K562 (cell line): Measurements from ENCODE around the gene LUC7L3. TPM values are rescaled to one million over a fixed set of nuclear protein-coding genes. Genes with fewer than 3 reads are reported as not detected.
A peak's percentile ranks its signal among the peaks of the same experiment; 100 is the strongest.

ENCODE experiments used
- ATAC-seq: fragments of 200-7000 bp; cut with Tn5 transposase; 3 replicates; pipeline ENCODE4 v1.9.1; 2020; ENCODE audit warnings: moderate library complexity
- BruUV-seq: library from RNA; stranded (reverse); fragments of 400-500 nt; replicated peaks from 2 replicates; lab custom pipeline; 2021; lab: Mats Ljungman, UMichigan
- CTCF ChIA-PET: fragments of 300-600 bp; formaldehyde crosslinking; extraction: SDS; loops from one replicate; lab custom pipeline; 2021; ENCODE audit warnings: low intra/inter-chr PET ratio; lab: Yijun Ruan, JAX
- POLR2A ChIA-PET: fragments of 300-600, 350-650 bp; sonication (Branson Sonifier 250); formaldehyde crosslinking; extraction: SDS; loops from one replicate; lab custom pipeline; 2021; ENCODE audit warnings: antibody characterized with exemption, inconsistent platforms; lab: Yijun Ruan, JAX
- DNase-seq, 4 experiments: peaks; one replicate each; pipeline versions ENCODE4 v3.0.0 to v3.0.0-alpha.2; 2011 to 2018; ENCODE audit warnings: low spot score in 3 of 4, mixed read lengths in 3 of 4; ENCODE audit errors: extremely low read depth in 1 of 4
- FAIRE-seq: peaks from 2 replicates; lab custom pipeline; 2011; peaks lifted over from hg19 to GRCh38; lab: Jason Lieb, UNC
- H2AFZ ChIP-seq: 2 replicates; pipeline ENCODE4 v1.6.0; 2011; ENCODE audit warnings: low read depth, low read length, control low read depth, inconsistent platforms
- H3K27ac ChIP-seq: fragments of 200-600 bp; 3 replicates; pipeline ENCODE4 v1.8.0; 2011; ENCODE audit warnings: low read depth, mild to moderate bottlenecking, control low read depth, inconsistent platforms, low read length, moderate library complexity, mixed read lengths; ENCODE audit errors: extremely low read depth
- H3K27me3 ChIP-seq, 2 experiments: fragments of 300-600 bp in 1 of 2; 2 replicates in 1 of 2; 3 replicates in 1 of 2; pipeline versions ENCODE4 v1.6.0 to v1.8.0; 2011; ENCODE audit warnings: inconsistent platforms in 2 of 2, low read length in 2 of 2, mild to moderate bottlenecking in 1 of 2, mixed read lengths in 1 of 2, moderate library complexity in 1 of 2; ENCODE audit not compliant: control insufficient read depth in 2 of 2, insufficient read depth in 2 of 2
- H3K36me3 ChIP-seq: fragments of 300-600 bp; 3 replicates; pipeline ENCODE4 v1.8.0; 2011; ENCODE audit warnings: mild to moderate bottlenecking, low read length, inconsistent platforms; ENCODE audit not compliant: control insufficient read depth, insufficient read depth
- H3K4me1 ChIP-seq, 2 experiments: fragments of 200-600 bp in 1 of 2; replicated peaks in 1 of 2; 2 replicates in 1 of 2; 3 replicates in 1 of 2; pipeline versions ENCODE4 v1.5.1 to v1.8.0; 2011; ENCODE audit warnings: inconsistent platforms in 2 of 2, low read length in 2 of 2, mild to moderate bottlenecking in 1 of 2, mixed read lengths in 1 of 2, moderate library complexity in 1 of 2; ENCODE audit not compliant: control insufficient read depth in 2 of 2, insufficient read depth in 2 of 2
- H3K4me2 ChIP-seq: 2 replicates; pipeline ENCODE4 v1.6.1; 2011; ENCODE audit warnings: low read length, control low read depth, inconsistent platforms, mixed read lengths; ENCODE audit not compliant: insufficient read depth
- H3K4me3 ChIP-seq: fragments of 200-600 bp; sonication (generic), shearing (Covaris generic); 2 replicates; pipeline ENCODE4 v1.5.1; 2016; ENCODE audit warnings: control low read depth, inconsistent platforms
- H3K79me2 ChIP-seq: fragments of 200-600 bp; 3 replicates; pipeline ENCODE4 v1.8.0; 2011; ENCODE audit warnings: low read length, inconsistent platforms; ENCODE audit not compliant: control insufficient read depth, insufficient read depth
- H3K9ac ChIP-seq, 2 experiments: 2 replicates each; pipeline versions ENCODE4 v1.6.0 to v1.6.1; 2011; ENCODE audit warnings: low read depth in 2 of 2, low read length in 2 of 2, control low read depth in 1 of 2, inconsistent platforms in 1 of 2, mild to moderate bottlenecking in 1 of 2, mixed read lengths in 1 of 2; ENCODE audit not compliant: insufficient read depth in 1 of 2
- H3K9me1 ChIP-seq: one replicate; pipeline ENCODE4 v1.6.0; 2011; ENCODE audit warnings: inconsistent platforms, mild to moderate bottlenecking, low read length, moderate library complexity; ENCODE audit not compliant: control insufficient read depth, insufficient read depth
- H3K9me3 ChIP-seq: replicated peaks from 2 replicates; pipeline ENCODE4 v1.5.1; 2011; ENCODE audit warnings: low read depth, low read length, inconsistent platforms; ENCODE audit not compliant: control insufficient read depth, insufficient read depth
- H4K20me1 ChIP-seq: replicated peaks from 2 replicates; pipeline ENCODE4 v1.6.1; 2011; ENCODE audit warnings: low read length, inconsistent platforms, mixed read lengths; ENCODE audit not compliant: control insufficient read depth, insufficient read depth
- C11orf30 ChIP-seq: fragments of 450-650 bp; IDR thresholded peaks from 2 replicates; pipeline ENCODE4 v1.6.1; 2016; ENCODE audit warnings: low read depth, mild to moderate bottlenecking
- CBX8 ChIP-seq: fragments of 200-600 bp; sonication (generic); IDR thresholded peaks from 2 replicates; pipeline ENCODE4 v1.6.1; 2012; ENCODE audit warnings: borderline replicate concordance, mixed run types, low read depth, mild to moderate bottlenecking, moderate library complexity, mixed read lengths, low read length, control low read depth, inconsistent platforms; ENCODE audit not compliant: poor library complexity, severe bottlenecking; ENCODE audit errors: extremely low read depth
- CREB1 ChIP-seq, 2 experiments: sonication (generic) in 1 of 2; formaldehyde crosslinking in 1 of 2; IDR thresholded peaks; 2 replicates each; pipeline versions ENCODE4 v1.6.1 to v1.8.0; 2012 to 2022; ENCODE audit warnings: inconsistent platforms in 1 of 2, mild to moderate bottlenecking in 1 of 2, missing genetic modification reagents in 1 of 2, moderate library complexity in 1 of 2
- CREB5 ChIP-seq: fragments of 250-450 bp; sonication (Bioruptor Pico); IDR thresholded peaks from 2 replicates; pipeline ENCODE4 v1.5.0; 2020; ENCODE audit warnings: mild to moderate bottlenecking
- MTA3 ChIP-seq: fragments of 450-650 bp; formaldehyde crosslinking; IDR thresholded peaks from 2 replicates; pipeline ENCODE4 v1.6.1; 2017; ENCODE audit warnings: mild to moderate bottlenecking, borderline replicate concordance
- STAG1 ChIP-seq: sonication (generic); formaldehyde crosslinking; IDR thresholded peaks from 2 replicates; pipeline ENCODE4 v1.5.0; 2020; ENCODE audit warnings: missing genetic modification reagents, borderline replicate concordance
- ZNF133 ChIP-seq: fragments of 250-450 bp; sonication (Bioruptor Pico); IDR thresholded peaks from 2 replicates; pipeline ENCODE4 v1.4.0; 2020; ENCODE audit warnings: mild to moderate bottlenecking
- ZNF316 ChIP-seq: fragments of 450-650 bp; IDR thresholded peaks from 2 replicates; pipeline ENCODE4 v1.6.1; 2016
- ZZZ3 ChIP-seq: fragments of 450-650 bp; IDR thresholded peaks from 2 replicates; pipeline ENCODE4 v1.6.1; 2016; ENCODE audit warnings: antibody characterized with exemption, mild to moderate bottlenecking, moderate library complexity
- WGBS: fragments of 100-300 bp; shearing (Covaris generic); methylation state at CpG from one replicate; pipeline ENCODE4 v1.1.6; 2016; ENCODE audit warnings: low coverage, mixed read lengths; ENCODE audit not compliant: insufficient coverage; ENCODE audit errors: missing lambda C conversion rate; 5-methylcytosine and 5-hydroxymethylcytosine counted together
- in situ Hi-C: fragments of 300-500 bp; cut with MboI; formaldehyde crosslinking; loops from 4 replicates; pipeline ENCODE4 v1.15.0; 2018; ENCODE audit warnings: inconsistent platforms, mixed read lengths
- intact Hi-C: fragments of 100-400 bp; cut with micrococcal nuclease; formaldehyde crosslinking; loops from 2 replicates; pipeline ENCODE4 v1.14.2; 2022
- polyA plus RNA-seq, 8 experiments: library from polyadenylated mRNA; depleted of rRNA in 4 of 8; stranded (reverse) in 5 of 8; unstranded in 3 of 8; fragments of >200 nt; fragmentation: Nextera tagmentation in 2 of 8; fragmentation: Illumina TruSeq in 1 of 8; extraction: Ambion mirVana in 2 of 8; extraction: Trizol in 1 of 8; gene quantifications; 2 replicates each; pipeline versions ENCODE4 v1.2.1 to v1.2.3, GENCODE V29; 2011 to 2014; ENCODE audit warnings: inconsistent platforms in 1 of 8, missing spikeins in 1 of 8
- total RNA-seq, 7 experiments: library from RNA; depleted of rRNA in 6 of 7; stranded (reverse); fragments of >200 nt in 6 of 7; fragmentation: Illumina TruSeq in 2 of 7; extraction: Trizol in 2 of 7; gene quantifications; 2 replicates each; pipeline versions ENCODE4 v1.2.1 to v1.2.3, GENCODE V29; 2011 to 2021; ENCODE audit warnings: low replicate concordance in 1 of 7
- TF ChIP-seq, protein P1 (sequence below): fragments of 450-650 bp; formaldehyde crosslinking; IDR thresholded peaks from 2 replicates; pipeline ENCODE4 v1.4.0; 2020; ENCODE audit warnings: mild to moderate bottlenecking, moderate library complexity

LUC7L3 gene
- total and polyA plus RNA-seq, 9 of the 15 experiments (the other 6 are each of a cell fraction or from before 2014, with no cell fraction given): 80.8 to 284 (median 127) TPM

DNA sequence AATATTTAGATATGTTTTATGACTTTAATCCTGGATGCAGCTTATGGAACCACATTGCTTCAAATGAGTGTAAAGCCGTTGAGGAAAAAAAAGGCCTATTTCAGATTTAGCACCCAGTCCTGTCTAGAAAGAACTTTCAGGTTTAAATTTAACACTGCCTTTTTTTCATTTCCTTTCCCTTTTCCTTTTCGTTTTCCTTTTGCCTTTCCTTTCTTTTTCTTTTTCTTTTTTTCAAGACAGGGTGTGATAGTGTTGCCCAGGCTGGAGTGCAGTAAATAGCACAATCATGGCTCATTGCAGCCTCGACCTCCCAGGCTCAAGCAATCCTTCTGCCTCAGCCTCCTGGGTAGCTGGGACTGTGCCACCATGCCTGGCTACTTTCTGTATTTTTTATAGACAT is 15.9 kb downstream of the LUC7L3 start (continued):
- TF ChIP-seq ZNF133 (CRISPR knock-in tag): no peak
- TF ChIP-seq CBX8: no peak
- TF ChIP-seq, protein P1, sequence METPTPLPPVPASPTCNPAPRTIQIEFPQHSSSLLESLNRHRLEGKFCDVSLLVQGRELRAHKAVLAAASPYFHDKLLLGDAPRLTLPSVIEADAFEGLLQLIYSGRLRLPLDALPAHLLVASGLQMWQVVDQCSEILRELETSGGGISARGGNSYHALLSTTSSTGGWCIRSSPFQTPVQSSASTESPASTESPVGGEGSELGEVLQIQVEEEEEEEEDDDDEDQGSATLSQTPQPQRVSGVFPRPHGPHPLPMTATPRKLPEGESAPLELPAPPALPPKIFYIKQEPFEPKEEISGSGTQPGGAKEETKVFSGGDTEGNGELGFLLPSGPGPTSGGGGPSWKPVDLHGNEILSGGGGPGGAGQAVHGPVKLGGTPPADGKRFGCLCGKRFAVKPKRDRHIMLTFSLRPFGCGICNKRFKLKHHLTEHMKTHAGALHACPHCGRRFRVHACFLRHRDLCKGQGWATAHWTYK (CRISPR knock-in tag): no peak
- TF ChIP-seq CREB1 (IDR thresholded peaks at IDR 0.05): no peak
- TF ChIP-seq CREB1 (CRISPR knock-in tag; IDR thresholded peaks at IDR 0.05): no peak
- no peak for TF ChIP-seq MTA3
- no peak for TF ChIP-seq STAG1 (CRISPR knock-in tag)
- TF ChIP-seq, all 486 proteins: peak for 0

GRCh38 chr17:50737118-50737698 is 17.8 kb downstream of the LUC7L3 start:
- Histone ChIP-seq H3K4me2 (no peak overlapping the region), H3K27ac (no peak overlapping the region), H3K4me1 (no peaks in the 10 kb centered on the region), H4K20me1 (peaks cover 1% of the 10 kb centered on the region; the same call in 1 of the 2 replicates), H3K9ac (no peak overlapping the region), H3K4me3 (no peak overlapping the region), H3K36me3 (peaks cover 79% of the 10 kb centered on the region), H3K9me3 (no peaks in the 10 kb centered on the region), H3K27me3 (no peaks in the 10 kb centered on the region), H3K9me1 (no peaks in the 10 kb centered on the region), H3K79me2 (peaks cover 91% of the 10 kb centered on the region), H2AFZ (no peak overlapping the region)
- intact Hi-C loops (no loop called here), in situ Hi-C loops (no loop called here)
- BruUV-seq: no TSS peak
- ATAC-seq: no peak
- no peak for FAIRE-seq
- ChIA-PET POLR2A (no interaction called here), CTCF (no interaction called here)
- no peak for DNase-seq
- TF ChIP-seq ZZZ3 (no peak), CREB5 (CRISPR knock-in tag) (no peak), C11orf30 (peak; percentile 52), ZNF316 (peak; percentile 67)
- WGBS: 96% methylated on average over 2 of the region's 2 CpGs
